GM12874 (cell line): Measurements from ENCODE around the gene RAB5IF.

Experiments used
- TF ChIP-seq, protein P1 (sequence below): IDR thresholded peaks from 2 replicates; pipeline ENCODE4 v1.5.1; 2011; ENCODE audit warnings: low read depth, mild to moderate bottlenecking, control low read depth, low read length, moderate library complexity; ENCODE audit not compliant: insufficient read depth

The RAB5IF gene

GRCh38 chr20:36629719-36630681 lies 24.4 kb downstream of the RAB5IF start:
- TF ChIP-seq, protein P1, sequence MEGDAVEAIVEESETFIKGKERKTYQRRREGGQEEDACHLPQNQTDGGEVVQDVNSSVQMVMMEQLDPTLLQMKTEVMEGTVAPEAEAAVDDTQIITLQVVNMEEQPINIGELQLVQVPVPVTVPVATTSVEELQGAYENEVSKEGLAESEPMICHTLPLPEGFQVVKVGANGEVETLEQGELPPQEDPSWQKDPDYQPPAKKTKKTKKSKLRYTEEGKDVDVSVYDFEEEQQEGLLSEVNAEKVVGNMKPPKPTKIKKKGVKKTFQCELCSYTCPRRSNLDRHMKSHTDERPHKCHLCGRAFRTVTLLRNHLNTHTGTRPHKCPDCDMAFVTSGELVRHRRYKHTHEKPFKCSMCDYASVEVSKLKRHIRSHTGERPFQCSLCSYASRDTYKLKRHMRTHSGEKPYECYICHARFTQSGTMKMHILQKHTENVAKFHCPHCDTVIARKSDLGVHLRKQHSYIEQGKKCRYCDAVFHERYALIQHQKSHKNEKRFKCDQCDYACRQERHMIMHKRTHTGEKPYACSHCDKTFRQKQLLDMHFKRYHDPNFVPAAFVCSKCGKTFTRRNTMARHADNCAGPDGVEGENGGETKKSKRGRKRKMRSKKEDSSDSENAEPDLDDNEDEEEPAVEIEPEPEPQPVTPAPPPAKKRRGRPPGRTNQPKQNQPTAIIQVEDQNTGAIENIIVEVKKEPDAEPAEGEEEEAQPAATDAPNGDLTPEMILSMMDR = no peak

DNA sequence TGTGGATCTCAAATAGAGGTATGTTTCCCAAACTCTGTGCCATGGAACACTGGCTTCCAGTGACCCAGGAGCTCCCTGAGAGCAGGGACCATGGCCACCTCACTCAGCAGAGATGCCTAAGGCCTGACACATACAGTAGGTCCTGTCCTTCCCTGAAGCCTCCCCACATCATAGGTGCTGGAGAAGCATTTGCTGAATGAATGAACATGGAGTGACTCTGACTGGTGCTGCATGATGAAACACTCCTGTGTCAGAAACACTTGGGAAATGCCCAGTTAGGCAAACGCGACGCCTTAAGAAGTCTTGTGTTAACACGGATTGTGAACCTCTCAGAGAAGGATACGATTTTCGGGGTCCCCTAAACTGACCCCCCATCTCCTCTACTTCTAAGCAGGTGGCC lies 26.1 kb downstream of the RAB5IF start:
- TF ChIP-seq, protein P1 = no peak

DNA sequence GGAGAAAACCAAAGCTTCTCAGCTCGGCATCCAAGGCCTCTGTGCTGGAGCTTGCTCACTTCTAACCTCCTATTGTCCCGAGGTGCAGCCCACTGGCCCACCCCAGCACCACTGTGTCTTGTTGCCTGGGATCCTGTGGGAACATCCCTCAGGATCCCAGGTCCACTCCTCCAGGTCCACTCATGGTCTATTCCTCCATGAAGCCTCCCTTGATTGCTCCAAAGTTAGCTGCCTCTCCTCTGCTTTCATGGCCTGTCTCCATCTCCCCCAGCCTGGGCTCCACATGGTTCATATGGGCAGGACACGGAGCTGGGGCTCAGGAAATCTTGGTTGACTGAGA lies 26.5 kb downstream of the RAB5IF start:
- TF ChIP-seq, protein P1 = no peak

DNA sequence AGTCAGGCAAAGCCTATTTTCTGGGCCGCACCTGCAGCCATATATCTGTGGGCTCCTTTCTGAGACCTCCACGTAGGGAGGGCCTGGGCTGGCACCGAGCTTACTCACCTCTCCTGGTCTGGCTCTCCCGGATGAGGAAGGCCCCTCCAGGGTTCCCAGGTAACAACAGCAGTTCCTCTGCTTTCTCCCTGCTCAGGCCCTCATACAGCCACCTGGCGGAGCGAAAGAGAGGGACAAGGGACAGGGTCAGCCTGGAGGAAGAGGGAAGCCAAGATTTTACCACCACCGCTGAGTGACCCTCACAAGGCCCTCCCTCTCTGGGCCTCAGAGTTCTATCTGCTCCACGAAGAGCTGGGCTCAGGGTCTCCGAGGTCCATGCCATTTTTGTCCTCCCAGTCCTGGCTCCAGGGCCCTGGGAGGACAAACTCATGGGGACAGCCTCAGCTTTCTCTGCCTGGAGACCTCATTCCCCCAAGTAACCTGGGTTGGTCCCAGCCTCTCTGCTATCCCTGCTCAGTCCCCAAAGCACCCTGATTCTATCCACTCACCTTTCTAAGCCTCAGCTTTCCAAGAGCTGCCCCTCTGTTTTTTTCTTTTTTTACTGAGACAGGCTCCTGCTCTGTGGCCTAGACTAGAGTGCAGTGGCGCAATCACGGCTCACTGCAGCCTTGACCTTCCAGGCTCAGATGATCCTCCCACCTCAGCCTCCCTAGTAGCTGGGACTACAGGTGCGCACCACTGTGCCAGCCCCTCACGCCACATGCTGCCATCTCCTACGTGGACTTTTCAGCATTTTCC lies 27.1 kb downstream of the RAB5IF start:
- TF ChIP-seq, protein P1 = no peak

- TF ChIP-seq, protein P1 = no peak
Measured at GRCh38 chr20:36633285-36633772, 27.8 kb downstream of the RAB5IF start.

DNA sequence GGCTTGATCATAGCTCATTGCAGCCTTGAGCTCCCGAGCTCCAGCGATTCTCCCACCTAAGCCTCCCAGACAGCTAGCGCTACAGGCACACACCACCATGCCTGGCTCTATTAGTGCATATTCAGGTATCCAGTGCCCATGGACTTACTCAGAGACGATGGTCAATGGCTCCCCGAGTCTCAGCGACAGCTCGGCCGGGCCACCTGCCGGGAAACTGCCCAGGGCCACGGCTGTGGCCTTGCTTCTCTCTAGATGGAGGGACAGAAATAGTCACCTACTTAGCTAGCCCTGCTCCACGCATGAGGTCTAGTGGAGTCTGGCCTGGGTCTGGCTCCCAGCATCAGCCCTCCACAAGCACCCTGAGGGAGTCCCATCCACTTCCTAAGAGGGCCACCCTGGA lies 28.8 kb downstream of the RAB5IF start:
- TF ChIP-seq, protein P1 = no peak

GRCh38 chr20:36641506-36641843 lies 35.9 kb downstream of the RAB5IF start:
- TF ChIP-seq, protein P1 = no peak
